HG03521 (cell line): Measurements from ENCODE around the gene ELF3.
"Not testable (repeated sequence)": the region's sequence is repeated elsewhere in the genome, so short reads cannot be mapped to it uniquely, and the experiment has no call there.

Experiments
- ATAC-seq: cut with Tn5 transposase; IDR thresholded peaks from one replicate; pipeline ENCODE4 v1.9.1; 2021; ENCODE audit warnings: mild to moderate bottlenecking, moderate library complexity; ENCODE audit not compliant: unreplicated experiment

The ELF3 gene

DNA sequence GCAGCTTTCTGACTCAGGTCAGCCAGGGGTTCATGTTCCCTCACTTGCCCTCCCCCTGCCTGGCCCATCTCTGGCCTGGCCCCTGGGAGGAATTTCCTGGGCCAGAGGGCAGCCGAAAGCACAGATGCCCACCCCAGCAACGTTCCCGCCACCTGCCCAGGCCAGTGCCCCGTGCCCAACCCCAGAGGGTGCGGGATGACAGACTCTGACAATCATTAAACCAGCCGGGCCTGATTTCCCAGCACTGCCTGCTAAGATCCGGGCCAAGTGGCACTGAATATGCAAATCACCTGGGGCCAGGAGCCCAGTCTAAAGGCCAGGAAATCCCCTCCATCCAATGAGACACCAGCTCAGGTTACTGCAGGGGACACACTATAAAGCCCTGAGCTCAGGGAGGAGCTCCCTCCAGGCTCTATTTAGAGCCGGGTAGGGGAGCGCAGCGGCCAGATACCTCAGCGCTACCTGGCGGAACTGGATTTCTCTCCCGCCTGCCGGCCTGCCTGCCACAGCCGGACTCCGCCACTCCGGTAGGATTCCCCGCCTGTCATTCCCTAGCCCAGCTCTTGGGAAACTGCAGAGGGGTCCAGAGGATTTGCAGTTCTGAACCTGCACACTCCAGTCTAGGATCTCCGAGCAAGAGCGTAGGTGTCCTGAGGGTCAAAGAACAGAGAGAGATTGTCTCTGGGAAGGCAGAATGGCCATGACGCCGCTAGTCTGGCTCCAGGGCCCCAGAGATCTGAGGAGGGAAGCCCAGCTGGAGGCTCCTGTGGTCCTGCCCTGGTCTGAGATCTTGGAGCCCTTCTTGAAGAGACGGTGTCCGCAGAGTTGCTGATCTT, at the start of gene ELF3:
ELF3 (plus strand) TSS at position 408 of the 836 bp plus-strand sequence. CDS start 550 bp downstream, outside the sequence.
- peak; percentile 64 for ATAC-seq

DNA sequence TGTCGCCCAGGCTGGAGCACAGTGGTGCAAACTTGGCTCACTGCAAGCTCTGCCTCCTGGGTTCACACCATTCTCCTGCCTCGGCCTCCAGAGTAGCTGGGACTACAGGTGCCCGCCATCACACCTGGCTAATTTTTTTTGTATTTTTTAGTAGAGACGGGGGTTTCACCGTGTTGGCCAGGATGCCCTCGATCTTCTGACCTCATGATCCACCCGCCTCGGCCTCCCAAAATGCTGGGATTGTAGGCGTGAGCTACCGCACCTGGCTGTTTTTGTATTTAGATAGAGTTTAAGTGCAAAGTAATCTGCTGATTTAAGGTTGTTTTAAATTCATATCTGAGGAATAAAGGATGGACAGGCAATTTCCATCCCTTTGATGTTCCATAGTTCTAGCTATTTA, 48.0 kb upstream of the ELF3 start:
- ATAC-seq = not testable (repeated sequence)

DNA sequence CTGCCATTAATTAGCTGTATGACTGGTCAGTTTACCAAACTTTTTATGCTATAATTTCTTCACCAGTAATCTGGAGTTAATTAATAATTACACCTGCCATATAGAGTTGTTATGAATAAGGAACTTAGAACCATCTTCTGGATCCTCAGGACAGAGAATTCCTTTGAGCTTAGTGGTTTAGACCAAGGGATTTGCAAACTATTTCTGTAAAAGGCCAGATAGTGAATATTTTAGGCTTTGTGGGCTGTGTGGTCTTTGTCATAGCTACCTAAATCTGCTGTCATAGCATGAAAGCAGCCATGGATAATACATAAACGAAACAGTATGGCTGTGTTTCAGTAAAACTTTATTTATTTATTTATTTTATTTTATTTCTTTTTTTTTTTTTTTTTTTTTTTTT, 46.1 kb upstream of the ELF3 start:
- ATAC-seq = no peak

DNA sequence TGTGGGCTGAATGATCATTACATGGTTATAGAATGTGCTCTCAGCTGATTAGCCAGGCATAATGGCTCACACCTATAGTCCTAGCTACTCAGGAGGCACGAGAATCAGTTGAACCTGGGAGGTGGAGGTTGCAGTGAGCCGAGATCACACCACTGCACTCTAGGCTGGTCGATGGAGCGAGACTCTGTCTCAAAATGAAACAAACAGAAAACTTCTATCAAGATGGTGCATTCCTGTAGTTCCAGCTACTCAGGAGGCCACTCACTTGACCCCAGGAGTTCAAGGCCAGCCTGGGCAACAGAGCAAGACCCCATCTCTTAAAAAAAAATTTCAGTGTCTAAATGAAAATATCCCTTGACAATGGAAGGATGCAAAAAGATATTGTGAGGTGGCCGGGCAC, 44.2 kb upstream of the ELF3 start:
- no peak for ATAC-seq

DNA sequence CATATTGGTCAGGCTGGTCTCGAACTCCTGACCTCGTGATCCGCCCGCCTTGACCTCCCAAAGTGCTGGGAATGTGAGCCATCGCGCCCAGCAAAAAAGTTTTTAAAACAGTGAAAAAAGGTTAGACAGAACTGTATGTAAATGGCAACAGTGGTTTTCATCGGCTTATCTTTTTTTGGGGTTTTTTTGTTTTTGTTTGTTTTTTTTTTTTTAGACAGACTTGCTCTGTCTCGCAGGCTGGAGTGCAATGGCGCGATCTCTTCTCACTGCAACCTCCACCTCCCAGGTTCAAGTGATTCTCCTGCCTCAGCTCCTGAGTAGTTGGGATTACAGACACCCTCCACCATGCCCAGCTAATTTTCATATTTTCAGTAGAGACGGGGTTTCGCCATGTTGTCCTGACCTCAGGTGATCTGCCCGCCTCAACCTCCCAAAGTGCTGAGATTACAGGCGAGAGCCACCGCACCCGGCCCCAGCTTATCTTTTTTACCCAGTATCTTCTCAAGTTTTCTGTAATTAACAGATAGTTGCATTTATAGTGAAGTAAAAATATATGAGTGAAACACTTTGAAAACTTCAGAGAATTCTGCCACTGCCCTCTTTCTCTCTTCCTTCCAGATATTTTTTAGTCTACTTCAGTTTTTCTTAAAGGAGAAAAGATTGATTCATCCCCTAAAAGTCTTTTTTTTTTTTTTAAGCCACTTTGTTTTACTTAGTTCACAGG, 42.0 kb upstream of the ELF3 start:
- ATAC-seq = no peak

DNA sequence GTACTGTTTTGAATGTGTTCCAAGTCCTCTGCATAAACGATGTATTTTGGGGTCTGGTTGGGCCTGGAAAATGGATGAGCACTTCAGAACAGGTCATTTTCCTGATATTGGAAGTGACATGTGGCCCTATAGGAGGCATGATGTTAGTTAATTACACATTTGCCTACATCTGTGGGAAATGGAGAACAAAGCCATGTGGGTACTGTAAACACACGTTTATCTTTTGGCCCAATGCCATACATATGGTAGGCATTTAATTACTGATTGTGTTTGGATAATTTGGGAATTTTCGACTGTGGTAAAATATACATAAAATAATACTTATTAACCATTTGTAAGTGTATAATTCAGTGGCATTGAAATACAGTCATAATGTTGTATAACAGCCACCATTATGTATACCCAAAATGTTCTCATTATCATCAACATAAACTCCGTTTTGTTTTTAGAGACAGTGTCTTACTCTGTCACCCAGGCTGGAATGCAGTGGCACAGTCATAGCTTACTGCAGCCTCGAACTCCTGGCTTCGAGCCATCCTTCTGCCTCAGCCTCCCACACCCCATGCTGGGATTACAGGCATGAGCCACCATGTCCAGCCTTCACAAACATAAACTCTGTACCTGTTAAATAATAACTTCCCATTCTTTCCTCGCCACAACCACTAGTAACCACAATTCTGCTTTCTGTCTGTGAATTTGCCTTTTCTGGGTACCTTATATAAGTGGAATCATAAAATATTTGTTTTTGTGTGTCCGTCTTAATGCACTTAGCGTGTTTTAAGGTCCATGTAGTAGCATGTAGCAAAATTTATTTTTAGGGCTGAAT, 39.8 kb upstream of the ELF3 start:
- ATAC-seq = no peak

DNA sequence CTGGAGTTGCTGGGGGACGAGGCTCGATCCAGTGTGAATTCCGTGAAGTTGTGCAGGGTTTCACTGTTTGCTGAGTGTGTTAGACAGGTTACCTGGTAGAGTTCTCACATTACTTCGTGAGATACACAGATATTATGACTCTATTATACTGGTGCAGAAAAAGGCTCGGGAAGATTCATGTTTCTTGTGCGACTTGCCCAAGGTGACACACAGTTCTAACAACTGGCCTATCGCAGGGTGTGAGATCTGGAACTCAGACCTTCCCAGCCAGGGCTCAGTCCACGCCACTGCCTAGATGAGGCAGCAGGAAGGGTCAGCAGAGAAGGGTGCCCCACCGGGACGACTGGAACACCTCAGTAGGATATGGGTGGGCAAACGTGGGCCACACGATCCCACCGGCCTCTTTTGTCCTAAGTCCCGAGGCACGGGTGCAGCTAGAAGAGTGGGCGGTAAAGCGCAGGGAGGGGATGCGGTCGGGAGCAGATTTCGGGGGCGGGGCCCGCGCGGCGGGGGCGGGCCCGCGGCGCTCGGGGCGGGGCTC, 28.2 kb upstream of the ELF3 start:
- no peak for ATAC-seq

DNA sequence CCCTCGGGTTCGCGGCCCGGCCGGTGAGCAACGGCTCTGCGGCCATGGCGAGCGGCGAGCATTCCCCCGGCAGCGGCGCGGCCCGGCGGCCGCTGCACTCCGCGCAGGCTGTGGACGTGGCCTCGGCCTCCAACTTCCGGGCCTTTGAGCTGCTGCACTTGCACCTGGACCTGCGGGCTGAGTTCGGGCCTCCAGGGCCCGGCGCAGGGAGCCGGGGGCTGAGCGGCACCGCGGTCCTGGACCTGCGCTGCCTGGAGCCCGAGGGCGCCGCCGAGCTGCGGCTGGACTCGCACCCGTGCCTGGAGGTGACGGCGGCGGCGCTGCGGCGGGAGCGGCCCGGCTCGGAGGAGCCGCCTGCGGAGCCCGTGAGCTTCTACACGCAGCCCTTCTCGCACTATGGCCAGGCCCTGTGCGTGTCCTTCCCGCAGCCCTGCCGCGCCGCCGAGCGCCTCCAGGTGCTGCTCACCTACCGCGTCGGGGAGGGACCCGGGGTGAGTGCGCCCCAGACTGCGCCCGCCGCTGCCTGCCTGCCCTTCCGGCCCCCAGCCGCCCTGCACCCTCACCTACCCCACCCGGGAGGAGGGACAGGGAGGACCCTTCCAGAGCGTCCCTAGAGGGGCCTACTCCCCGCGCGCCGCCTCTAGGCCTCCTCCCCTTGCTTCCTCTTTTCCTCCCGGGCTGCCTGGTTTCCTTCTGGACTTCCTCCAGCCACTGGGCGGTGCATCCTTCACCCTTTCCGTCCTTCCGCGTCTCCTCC, 27.6 kb upstream of the ELF3 start, which contains the start of gene RNPEP:
RNPEP (plus strand) TSS at position 26 of the 757 bp plus-strand sequence; CDS start at position 45, 19 bp downstream.
- ATAC-seq = peak; percentile 70

DNA sequence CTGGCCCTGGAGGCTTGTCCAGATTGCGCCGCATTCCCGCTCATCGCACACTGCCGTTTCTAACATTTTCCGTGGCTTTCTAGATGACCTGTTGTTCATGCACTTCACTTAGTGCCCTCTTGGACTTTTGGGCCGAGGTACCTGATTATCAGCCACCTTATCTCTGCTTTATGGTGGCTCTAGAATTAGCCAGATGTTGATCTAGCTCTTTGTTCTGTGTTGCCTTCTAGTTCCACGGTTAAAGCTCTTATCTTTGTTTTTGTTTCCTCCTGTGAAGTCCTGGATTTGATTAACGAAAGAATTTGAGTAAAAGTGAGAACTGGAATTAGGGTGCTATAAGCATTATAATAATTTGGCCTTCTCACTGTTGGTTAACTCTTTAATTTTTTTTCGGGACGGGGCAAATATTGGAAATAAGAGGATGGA, 27.0 kb upstream of the ELF3 start:
- ATAC-seq = peak; percentile 24

DNA sequence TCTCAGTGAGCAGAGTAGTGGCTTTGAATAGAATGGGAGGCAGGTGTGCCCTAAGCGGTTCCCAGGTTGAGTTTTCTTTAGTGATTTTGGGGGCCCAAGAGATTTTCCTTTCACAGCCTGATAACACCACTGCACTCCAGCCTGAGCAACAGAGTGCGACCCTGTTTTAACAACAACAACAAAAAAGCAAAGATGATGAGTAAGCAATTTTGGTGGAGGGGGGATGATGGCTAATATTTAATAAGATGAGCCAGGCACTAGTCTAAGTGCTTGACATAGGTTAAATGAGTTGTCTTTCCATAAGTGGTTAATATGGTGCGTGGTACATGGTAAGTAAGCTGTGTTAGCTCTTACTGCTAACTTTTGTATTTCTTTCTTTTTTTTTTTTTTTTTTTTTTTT, 25.9 kb upstream of the ELF3 start:
- no peak for ATAC-seq

DNA sequence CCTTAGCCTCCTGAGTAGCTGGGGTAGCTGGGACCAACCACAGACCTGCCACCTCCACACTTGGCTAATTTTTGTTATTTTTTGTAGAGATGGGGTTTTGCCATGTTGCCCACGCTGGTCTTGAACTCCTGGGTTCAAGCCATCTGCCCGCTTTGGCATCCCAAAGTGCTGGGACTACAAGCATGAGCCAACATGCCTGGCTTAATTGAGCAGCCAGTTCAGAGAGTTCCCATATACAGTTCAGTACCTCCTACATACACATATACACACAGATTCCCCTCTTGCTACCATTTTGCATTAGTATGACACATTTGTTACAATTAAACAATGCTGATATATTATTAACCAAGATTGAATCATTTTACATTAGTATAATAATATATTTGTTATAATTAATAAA, 25.0 kb upstream of the ELF3 start:
- ATAC-seq = no peak

DNA sequence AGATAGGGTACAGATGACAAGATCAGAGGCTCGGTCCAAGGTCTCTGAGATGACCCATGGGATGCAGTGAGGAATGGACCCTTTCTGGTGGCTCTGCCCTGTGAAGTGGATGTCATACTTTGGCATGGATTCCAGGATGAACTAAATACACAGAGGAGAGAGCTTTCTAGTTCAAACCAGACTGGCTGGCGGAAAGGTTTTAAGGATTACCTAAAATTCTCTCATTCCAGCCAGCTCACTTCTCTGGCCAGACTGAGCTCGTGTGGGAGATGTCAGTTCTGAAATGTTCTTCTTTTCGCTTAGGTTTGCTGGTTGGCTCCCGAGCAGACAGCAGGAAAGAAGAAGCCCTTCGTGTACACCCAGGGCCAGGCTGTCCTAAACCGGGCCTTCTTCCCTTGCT, 21.8 kb upstream of the ELF3 start:
- ATAC-seq = no peak

DNA sequence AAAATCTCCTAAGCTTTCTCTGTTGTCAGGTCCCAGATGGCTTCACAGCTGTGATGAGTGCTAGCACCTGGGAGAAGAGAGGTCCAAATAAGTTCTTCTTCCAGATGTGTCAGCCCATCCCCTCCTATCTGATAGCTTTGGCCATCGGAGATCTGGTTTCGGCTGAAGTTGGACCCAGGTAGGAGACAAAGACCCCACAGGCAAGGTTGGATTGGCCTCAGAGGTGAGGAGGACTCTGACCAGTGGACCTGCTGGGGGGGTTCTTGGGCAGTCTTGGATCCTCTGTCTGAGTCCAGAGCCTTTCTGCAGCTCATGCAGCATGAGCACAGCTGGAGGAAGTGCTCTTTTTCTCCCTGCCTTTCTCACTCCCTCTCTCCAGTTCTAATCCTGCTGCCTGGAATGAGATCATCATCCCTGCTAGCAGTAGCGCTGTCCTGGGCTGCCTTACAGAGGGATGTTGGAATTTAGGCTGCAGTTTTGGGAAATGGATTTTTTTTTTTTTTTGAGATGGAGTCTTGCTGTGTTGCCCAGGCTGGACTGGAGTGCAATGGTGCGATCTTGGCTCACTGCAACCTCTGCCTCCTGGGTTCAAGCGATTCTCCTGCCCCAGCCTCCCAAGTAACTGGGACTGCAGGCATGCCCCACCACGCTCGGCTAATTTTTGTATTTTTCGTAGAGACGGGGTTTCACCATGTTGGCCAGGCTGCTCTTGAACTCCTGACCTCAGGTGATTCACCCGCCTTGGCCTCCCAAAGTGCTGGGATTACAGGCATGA, 20.8 kb upstream of the ELF3 start:
- ATAC-seq = no peak

DNA sequence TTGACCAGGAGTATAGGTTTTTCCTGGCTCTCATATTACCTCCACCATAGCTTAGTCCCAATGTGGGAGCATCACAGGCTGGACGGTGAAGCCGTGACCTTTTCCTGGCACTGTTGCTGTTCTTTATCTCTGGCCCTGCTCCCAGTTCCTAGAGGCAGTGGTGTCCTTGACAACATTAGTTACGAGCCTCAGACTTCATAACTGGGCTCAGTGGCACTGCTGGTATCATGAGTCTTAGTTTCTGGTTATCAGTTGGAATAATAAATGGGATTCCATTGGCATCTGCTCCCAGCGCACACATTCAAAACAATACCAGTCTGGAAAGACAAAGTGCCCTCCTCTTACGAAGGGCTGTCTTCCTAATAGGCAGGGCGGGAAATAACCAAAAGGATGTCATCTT, 20.0 kb upstream of the ELF3 start:
- ATAC-seq = no peak

DNA sequence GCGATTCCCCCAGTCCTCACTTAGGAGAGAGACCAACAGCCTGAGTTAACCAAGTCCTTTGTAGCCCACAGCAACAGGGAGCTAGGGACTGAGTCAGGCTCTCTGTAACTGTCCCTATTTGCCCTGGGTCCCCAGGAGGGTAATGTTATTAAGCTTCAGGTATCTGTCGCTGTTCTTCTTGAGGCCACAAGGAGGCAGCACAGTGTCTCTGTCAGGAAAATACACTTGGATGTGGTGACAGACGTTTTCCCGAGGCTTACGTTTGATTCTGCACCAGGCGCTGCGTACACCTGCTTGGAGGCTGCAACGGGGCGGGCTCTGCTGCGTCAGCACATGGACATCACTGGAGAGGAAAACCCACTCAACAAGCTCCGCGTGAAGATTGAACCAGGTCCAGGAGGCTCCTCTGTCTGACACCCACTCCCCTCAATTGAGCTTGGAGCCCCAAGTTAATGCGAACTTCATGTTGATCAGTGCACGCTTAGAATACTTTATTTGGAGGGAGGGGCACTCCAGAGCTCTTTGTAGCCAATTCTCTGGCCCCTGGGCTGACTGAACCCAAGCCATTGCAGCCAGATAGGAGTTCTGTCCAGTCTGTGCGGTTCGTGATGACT, 10.7 kb upstream of the ELF3 start:
- ATAC-seq = no peak

DNA sequence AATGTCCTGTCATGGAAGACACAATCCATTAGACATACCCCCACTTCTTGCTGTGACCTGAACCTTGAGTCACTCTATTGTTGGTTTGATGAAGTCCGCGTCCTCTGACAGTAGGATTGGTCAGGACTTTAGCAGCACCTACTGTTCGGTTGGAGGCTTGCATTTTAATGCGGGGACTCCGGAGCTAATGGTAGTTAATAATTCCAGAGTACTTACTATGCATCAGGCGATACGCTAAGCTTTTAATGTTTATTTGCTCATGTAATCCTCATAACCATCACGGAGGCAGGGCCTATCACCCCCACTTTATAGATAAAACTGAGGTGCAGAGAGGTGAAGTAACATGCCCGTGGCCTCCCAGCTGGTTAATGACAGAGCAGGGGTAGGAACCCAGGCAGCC, 7.9 kb upstream of the ELF3 start:
- no peak for ATAC-seq

DNA sequence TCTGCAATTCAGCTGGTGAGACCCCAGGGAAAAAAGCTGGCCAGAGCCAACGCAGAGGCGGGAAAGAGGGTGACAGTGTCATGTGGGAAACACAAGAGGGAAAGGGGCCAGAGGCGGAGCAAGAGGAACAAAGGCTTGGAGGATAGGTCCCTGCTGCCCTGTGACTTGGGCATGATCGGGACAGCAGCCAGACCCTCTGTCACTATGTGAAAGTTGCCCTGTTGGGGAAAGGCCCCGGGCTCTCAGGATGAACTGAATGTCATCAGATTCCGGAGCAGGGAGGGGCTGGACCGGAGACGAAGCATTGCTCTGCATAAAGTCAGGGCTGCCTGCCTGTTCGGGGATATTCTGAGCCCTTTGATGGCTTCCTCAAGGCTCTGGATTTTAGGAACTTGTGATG, 5.7 kb upstream of the ELF3 start:
- ATAC-seq = no peak

DNA sequence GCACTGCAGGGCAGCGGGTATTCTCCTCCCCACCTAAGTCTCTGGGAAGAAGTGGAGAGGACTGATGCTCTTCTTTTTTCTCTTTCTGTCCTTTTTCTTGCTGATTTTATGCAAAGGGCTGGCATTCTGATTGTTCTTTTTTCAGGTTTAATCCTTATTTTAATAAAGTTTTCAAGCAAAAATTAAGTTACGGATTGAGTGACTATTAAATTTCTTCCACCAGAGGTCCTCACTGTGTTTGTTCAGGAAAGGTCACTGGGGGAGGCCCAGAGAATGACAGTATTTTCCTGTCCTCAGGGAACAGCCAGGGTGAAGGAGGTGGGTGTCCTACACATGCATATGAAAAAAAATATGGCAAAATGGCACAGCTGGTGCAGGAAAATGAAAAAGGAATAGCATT, 4.4 kb upstream of the ELF3 start:
- ATAC-seq = no peak

DNA sequence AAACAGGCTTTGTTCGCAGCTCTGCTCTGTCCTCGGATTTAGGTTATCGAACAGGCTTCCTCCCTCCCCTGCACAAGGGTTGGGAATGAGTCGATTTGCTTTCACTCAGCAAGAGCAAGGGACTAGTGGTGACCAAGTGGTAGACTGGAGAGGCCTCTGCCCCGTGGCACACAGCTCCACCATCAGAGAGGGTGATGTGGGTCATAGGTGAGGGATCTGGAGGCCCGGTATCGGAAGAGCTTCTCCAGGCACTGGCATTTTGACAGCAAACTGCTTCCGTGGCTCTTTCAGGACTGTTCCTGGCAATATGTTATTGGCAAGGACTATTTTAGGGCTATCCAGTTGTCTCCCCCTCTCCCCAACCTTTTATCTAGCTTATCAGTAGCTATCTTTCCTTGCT, 3.1 kb upstream of the ELF3 start:
- ATAC-seq = no peak
